Measurements from ENCODE around the gene AIP.

The AIP gene

GRCh38 chr11:67523556-67524479 is 41.0 kb downstream of the AIP start:
- DNase-seq (ENCODE audit: low spot score) = no peak
- no peak for TF ChIP-seq CTCF (IDR thresholded peaks at IDR 0.05; ENCODE audit: extremely low read depth, insufficient read depth, missing control alignments)
- in situ Hi-C loops (cut with MboI; ENCODE audit: low pct_unique_long_range_greater_than_20kb, low sequenced_read_pairs, unreplicated experiment) = no loop called here

- in situ Hi-C loops (cut with MboI; ENCODE audit: low pct_unique_long_range_greater_than_20kb, low sequenced_read_pairs, unreplicated experiment) = no loop called here
- TF ChIP-seq CTCF (IDR thresholded peaks at IDR 0.05; ENCODE audit: extremely low read depth, insufficient read depth, missing control alignments) = no peak
- no peak for DNase-seq (ENCODE audit: low spot score)
Measured at GRCh38 chr11:67524480-67524808, 41.6 kb downstream of the AIP start.

- no peak for TF ChIP-seq CTCF (IDR thresholded peaks at IDR 0.05; ENCODE audit: extremely low read depth, insufficient read depth, missing control alignments)
- in situ Hi-C loops (cut with MboI; ENCODE audit: low pct_unique_long_range_greater_than_20kb, low sequenced_read_pairs, unreplicated experiment) = no loop called here
- no peak for DNase-seq (ENCODE audit: low spot score)
Measured at GRCh38 chr11:67525275-67525976, 42.6 kb downstream of the AIP start.

GRCh38 chr11:67528376-67528775 is 45.5 kb downstream of the AIP start:
- TF ChIP-seq CTCF (IDR thresholded peaks at IDR 0.05; ENCODE audit: extremely low read depth, insufficient read depth, missing control alignments) = no peak
- no peak for DNase-seq (ENCODE audit: low spot score)
- in situ Hi-C loops (cut with MboI; ENCODE audit: low pct_unique_long_range_greater_than_20kb, low sequenced_read_pairs, unreplicated experiment) = no loop called here

GRCh38 chr11:67530282-67530592 is 47.4 kb downstream of the AIP start:
- TF ChIP-seq CTCF (IDR thresholded peaks at IDR 0.05; ENCODE audit: extremely low read depth, insufficient read depth, missing control alignments) = no peak
- DNase-seq (ENCODE audit: low spot score) = peak; percentile 12
- in situ Hi-C loops (cut with MboI; ENCODE audit: low pct_unique_long_range_greater_than_20kb, low sequenced_read_pairs, unreplicated experiment) = no loop called here

GRCh38 chr11:67532889-67533288 is 50.1 kb downstream of the AIP start:
- in situ Hi-C loops (cut with MboI; ENCODE audit: low pct_unique_long_range_greater_than_20kb, low sequenced_read_pairs, unreplicated experiment) = no loop called here
- DNase-seq (ENCODE audit: low spot score) = peak; percentile 5
- no peak for TF ChIP-seq CTCF (IDR thresholded peaks at IDR 0.05; ENCODE audit: extremely low read depth, insufficient read depth, missing control alignments)

Measured in GM13977 (cell line).